Activated CD4-positive, CD25-positive, alpha-beta regulatory T cell treated with anti-CD3 and anti-CD28 coated beads, Interleukin-2, amount 50 U/mL, for 24 hours (primary cell): Measurements from ENCODE around the gene MMRN2.

ENCODE experiments used
- ATAC-seq, 2 donors: fragments of 150-1000 bp; cut with Tn5 transposase; one replicate each; pipeline ENCODE4 v1.10.0; 2021; ENCODE audit warnings: mild to moderate bottlenecking in 1 of 2, moderate library complexity in 1 of 2

MMRN2 gene

GRCh38 chr10:86970162-86970981, 13.0 kb upstream of the MMRN2 start:
- no peak for ATAC-seq

DNA sequence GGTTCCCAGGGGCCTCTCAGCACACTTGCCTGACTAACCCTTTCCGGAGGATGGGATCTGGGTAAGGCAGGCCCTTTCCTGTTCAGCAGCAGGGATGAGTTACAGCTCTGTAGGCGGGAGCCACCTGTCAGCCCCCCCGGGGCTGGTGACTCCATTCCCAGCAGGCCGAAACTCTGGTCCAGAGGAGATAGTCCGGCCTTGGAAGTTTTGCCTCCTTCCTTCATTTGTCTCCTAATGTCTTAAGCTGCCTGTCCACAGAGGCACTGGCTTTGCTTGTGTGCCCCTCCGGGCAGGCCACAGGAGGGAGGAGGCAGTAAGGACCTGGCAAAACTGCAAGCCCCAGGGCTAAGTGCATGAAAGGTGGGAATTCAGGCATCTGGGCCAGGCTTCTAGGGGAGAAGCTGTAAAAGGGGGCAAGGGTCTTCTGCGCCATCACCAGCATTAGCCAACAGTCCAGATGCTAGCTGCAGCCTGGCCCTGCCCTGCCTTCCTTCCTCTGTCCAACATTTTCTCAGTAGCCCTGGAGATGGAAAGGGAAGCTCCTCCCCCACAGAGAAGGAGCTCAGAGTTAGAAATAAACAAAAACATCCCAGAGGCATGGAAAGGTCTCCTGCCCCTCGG, 12.1 kb upstream of the MMRN2 start:
- ATAC-seq: no peak

DNA sequence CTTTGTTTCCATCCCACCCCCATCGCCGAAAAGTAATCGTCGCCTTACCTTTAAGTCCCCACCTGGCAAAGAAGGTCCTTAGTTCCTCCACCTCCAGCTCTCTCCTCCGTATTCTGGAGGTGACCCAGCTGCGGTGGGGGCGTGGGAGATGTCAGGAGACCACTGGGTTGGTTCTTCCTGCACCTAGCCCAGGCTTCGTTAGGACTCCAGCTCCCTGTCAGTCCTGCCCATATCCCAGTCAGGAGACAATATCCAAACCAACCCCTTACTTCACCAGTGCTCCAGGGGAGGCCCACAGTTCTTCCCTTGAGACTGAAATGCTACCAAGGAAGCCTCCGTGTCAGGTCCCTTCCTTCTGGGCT, 11.6 kb upstream of the MMRN2 start:
- ATAC-seq: no peak

GRCh38 chr10:86968271-86968993, 11.0 kb upstream of the MMRN2 start, which contains the start of gene ADIRF:
Gene ADIRF (plus strand): TSS chr10:86968482. CDS start chr10:86968545, 63 bp downstream.
- ATAC-seq: no peak

DNA sequence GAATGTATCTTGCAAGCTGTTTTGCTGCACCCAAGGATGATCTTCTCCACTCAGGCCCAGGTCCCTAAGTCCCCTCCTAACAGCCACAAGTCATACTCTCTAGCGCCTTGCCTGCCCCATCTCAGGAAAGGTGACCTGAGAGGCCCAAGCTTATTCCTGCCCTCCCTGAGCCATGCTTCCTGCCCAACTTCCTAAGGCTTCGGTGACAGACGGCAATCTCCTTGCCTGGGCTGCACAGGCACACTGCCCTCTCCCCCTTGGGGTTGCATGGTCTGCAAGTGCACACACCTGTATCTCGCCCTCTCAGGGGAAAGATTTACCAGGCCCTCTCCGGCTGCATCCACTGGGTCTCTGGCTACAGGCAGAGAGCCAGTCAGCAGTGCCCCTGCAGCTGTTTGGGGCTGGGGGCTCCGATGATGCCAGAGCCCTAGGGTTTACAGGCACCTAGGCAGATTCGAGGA, 10.1 kb upstream of the MMRN2 start:
- ATAC-seq: no peak

GRCh38 chr10:86965986-86966654, 8.7 kb upstream of the MMRN2 start:
- peak; percentile 33 to 42 for ATAC-seq

DNA sequence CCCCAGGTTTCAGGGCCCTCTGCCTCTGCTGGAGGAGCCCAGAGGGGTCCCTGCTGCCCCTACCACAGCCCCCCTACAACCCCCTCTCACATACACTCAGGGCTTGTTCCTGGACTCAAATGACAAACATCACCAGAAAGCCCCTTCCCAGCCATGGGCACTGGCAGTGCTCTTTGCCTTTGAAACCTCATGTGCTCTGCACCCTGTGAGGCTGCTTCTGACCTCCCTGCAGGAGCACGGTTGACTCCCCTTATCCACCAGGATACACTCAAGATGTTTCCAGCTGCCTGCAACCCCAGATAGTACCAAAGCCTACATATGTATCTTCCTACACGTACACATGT, 7.4 kb upstream of the MMRN2 start:
- ATAC-seq: no peak

GRCh38 chr10:86964061-86964846, 6.8 kb upstream of the MMRN2 start:
- ATAC-seq: no peak

DNA sequence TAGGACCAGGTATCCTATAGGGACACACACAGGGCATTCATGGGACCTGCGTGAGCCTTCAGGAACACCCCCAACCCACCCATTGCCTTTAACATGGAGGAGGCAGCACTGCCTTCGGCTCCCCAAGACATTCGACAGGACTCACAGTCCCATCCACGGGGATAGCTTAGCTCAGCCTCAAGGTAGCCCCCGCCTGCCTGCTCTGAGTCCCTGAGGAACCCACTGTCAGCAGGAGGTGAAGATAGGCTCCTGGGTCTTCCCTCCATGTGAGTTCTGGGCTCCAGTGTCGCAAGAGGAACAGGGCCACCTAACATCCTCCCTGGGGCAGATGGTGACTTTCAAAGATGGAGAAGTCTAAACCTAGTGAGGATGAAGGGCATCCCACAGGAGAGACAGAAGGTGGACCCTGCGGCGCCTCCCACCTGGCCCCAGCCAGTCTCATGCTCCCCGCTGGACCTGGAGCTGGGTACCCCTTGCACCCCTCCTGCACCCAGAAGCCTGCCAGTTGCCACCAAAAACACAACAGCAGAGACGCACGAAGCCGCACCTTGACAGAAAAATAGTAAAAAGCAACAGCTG, 6.0 kb upstream of the MMRN2 start:
- no peak for ATAC-seq

- ATAC-seq: no peak
Measured at GRCh38 chr10:86962981-86963310, 5.5 kb upstream of the MMRN2 start.

DNA sequence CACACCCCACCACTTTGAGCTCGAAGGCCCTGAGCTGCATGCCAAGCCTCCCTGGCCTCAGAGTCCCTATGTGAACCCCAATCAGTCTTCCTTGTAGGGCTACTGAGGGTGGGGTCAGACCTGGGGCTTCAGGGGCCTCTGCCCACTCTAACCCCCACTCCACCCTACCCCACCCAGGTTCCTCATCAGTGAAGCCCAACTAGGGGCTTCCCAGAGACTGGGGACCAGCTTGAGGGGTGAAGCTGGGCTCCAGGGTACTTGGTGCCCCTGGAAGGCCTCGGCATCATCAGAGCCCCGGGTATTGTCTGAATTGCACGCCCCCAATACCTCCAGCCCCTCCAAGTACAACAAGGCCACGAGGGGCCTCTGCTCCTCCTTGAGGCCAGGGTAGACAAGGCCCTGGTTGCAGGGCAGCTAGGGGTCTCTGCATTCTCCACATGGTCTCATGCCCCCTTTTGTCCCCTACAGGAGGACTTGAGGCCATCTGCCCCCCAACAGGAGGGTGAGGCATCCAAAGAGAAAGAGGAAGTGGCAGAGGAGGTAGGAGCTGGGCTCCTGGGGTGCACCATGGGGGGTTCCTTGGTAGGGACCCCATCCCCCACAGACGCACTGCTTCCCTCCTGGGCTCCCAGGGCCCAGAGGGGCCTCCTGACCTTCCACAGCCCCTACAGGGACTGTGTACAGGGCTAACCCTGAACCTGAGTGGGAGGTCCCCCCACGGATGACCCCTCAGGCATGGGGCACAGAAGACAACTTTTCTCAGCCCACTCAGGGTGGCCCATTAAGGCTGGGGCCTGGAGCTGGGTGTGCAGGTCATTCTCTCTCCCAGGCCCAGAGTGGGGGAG, 4.9 kb upstream of the MMRN2 start:
- ATAC-seq: no peak

DNA sequence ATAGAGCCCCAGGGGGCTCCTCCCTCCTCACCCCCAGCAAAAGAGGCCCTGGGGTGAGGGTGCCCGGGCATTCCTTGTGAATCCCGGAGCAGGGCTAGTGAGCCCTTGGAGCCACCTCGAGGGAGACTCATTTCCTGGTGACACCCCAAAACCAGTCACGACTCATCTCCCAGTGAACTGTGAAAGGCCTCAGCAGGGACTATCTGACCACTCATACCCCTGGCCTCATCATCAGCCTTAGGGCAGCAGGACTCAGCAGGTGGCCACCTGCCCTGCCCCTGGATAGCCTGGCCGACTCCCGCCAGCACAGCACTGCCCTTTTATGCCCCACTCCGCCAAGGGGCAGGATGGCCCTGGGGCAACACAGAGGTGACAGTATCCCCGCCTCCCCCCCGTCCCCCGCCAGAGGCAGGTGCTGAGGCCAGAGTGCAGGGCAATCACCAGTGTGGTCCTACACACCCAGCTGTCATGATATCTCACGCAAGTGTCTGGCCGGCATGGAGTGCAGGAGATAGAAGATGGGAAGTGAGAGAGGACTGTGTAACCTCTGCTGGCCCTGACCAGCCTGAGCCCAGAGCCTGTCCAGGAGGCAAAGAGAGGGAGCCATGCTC, 4.2 kb upstream of the MMRN2 start:
- no peak for ATAC-seq

DNA sequence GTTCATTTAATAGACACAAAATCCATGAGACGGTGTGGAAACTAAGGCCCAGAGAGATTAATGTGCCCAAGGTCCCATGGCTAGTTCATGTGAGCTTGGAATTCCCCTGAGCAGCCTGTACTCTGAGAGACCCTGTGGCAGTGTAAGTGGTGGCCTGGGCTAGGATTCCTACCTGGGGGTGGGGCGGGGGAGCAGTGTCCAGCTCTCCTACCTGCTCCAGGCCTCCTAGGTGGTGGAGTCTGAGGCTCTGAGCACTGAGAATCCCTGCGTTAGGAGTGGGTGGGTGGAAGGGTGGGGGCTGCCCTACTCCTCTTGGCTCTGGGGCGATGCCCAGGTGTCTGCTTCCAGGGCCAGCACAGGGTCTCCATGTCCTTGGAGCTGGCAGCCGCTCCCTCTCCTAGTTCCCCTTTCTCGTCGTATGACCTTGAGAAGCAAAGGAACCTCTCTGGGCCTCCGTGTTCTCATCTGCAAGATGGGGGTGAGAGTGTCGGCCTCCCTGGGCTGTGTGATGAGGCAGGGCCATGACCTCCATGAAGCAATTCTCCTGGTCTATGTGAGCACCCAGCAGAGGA, 3.5 kb upstream of the MMRN2 start:
- no peak for ATAC-seq

DNA sequence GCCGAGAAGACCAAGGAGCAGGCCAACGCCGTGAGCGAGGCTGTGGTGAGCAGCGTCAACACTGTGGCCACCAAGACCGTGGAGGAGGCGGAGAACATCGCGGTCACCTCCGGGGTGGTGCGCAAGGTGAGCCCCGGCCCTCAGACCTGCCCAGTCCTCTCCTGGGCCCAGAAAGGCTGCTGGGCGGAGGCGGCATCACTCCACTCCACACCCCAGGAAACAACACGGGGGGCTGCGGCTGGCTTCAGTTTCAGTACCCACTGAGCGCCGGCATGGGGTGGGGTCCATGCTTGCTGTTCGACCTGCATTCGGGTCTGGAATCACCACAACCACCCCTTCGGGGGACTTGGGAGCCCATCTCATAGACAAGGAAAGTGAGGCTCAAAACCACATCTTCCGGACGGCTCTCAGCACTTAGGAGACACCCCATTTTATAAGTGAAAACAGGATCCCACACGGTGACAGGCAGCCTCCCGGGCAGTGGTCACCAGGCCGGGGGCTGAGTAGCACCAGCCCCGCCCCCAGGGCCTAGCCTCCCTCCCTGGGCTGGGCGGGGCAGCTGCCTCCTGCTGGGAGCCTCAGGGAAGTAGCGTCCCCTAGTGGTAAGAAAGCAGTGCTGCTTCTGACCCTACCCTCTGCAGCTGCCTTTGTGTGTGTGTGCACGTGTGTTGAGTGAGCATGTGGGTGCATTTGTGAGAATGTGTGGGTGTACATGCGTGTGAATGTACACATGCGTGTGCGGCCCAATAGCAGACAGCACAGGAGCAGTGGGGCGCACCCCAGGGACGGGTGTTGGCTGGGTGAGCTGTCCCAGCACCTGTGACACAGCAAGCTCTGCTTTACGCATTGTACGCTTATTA, 2.8 kb upstream of the MMRN2 start:
- ATAC-seq: peak; percentile 57 to 61

DNA sequence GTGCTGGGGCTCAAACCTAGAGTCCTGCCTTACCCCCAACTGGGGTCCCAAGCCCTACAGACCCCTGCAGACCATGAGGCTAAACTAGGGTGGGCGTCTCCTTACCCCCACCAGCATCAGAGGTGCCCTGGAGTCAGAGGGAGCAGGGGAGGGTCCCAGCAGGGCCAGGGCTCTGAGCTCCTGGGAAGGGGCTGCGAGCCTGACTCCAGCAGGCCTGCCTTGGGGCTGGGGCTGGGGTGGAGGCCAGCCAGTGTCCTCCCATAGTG, 2.3 kb upstream of the MMRN2 start:
- no peak for ATAC-seq

GRCh38 chr10:86958901-86959736, 1.7 kb upstream of the MMRN2 start:
- ATAC-seq: no peak

DNA sequence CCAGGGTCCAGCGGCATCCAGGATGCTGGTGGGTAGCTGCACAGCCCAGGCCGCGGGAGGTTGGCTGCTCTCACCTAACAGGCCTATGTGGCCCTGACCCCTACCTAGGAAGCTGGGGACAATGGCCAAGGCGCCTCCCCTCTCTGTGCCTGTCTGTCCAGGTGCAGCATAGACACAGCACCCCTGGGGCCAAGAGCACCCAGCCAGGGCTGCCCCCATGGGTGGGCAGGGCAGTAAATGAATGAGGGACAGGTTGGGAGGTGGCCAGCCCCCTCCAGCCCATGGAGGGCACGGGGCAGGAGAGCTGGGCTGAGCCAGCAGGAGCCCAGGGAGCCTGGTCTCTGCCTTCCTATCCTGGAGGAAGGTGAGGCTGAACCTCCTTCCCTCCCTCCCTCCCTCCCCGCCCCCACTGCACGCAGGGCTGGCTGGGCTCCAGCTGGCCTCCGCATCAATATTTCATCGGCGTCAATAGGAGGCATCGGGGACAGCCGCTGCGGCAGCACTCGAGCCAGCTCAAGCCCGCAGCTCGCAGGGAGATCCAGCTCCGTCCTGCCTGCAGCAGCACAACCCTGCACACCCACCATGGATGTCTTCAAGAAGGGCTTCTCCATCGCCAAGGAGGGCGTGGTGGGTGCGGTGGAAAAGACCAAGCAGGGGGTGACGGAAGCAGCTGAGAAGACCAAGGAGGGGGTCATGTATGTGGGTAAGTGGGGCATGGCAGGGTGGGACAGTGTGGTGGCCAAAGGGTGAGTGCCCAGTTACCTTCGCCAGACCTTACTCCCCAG, 893 bp upstream of the MMRN2 start, which contains the start of gene SNCG:
TSS of gene SNCG (plus strand) at position 484 of the 785 bp plus-strand sequence. CDS start at position 583, 99 bp downstream.
- no peak for ATAC-seq
